ENCODE measurements around the gene KLK14. TPM values are rescaled to one million over a fixed set of nuclear protein-coding genes. Genes with fewer than 3 reads are reported as not detected.

Gene KLK14
- total RNA-seq, 3 donors from 2014 or later, result 0.41 TPM; not detected in 2

DNA sequence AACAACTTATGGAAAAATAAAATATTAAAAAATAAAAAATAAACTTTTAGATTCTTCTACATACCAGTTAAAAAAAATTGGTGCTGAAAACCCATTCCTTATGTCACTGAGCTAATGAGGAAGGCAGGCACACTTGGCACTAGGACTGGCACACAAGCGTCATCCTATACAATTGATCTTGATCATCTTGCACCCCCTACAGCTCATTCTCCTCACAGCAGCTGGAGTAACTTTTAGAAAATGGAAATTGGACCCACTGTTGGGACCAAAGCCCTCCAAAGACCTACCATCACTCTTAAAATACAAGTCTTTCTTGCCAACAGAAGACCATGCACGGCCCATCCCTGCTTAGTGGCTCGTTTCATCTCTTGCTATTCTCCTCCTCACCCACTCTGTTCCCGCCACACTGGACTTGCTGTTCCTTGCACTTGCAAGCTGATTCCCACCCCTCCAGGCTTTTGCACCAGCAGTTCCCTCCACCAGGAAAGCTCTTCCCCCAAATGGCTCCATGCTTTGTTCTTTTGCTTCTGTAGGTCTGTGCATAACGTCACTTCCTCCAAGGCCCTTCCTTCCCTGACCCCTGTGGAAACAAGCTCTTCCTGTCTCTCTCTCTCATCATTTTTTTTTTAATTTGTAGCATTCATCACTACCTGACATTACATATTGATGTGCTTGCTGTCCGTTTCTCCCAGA, 13.9 kb upstream of the KLK14 start:
- no peak for ATAC-seq
- intact Hi-C loops (cut with DNase I, micrococcal nuclease), result no loop called here

DNA sequence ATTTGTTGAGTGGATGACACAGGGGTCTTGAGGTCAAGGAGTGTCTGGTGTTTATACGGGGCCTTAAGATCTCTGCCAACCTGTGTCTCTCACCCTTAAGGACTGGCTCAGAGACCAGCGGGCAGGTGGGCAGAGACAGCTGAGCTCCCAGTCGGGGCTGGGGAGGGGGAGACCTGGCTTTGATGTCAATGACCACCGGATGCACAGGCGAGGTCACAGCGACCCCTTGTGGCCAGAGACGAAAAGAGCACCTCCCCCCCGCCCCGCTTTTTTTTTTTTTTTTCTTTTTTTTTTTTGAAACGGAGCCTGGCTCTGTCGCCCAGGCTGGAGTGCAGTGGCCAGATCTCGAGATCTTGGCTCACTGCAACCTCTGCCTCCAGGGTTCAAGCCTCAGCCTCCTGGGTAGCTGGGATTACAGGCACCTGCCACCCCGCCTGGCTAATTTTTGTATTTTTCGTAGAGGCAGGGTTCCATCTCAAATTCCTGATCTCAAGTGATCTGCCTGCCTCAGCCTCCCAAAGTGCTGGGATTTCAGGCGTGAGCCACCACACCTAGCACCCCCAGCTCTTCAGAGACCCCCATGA, 12.1 kb upstream of the KLK14 start:
- TF ChIP-seq CTCF (IDR thresholded peaks at IDR 0.05), result no peak

More for the DNA sequence above, 13.9 kb upstream of the KLK14 start:
- H3K4me1 ChIP-seq (ENCODE audit: low read depth), result peaks cover 2% of the 10 kb centered on the region
- H3K4me3 ChIP-seq, result no peak overlapping the region
- no peaks in the 10 kb centered on the region for H3K36me3 ChIP-seq (ENCODE audit: low read depth)
- no peaks in the 10 kb centered on the region for H3K9me3 ChIP-seq
- no peak for TF ChIP-seq CTCF (IDR thresholded peaks at IDR 0.05)
- no peak for DNase-seq

GRCh38 chr19:51093510-51094345, 11.0 kb upstream of the KLK14 start:
- Histone ChIP-seq H3K4me1 (ENCODE audit: low read depth) (peaks cover 2% of the 10 kb centered on the region), H3K36me3 (ENCODE audit: low read depth) (no peaks in the 10 kb centered on the region), H3K9me3 (no peaks in the 10 kb centered on the region), H3K4me3 (no peak overlapping the region)
- ATAC-seq (no peak), DNase-seq (no peak)
- intact Hi-C loops (cut with DNase I, micrococcal nuclease), result no loop called here
- TF ChIP-seq CTCF (IDR thresholded peaks at IDR 0.05), result no peak

More for the DNA sequence above, 12.1 kb upstream of the KLK14 start:
- no peak for ATAC-seq
- Histone ChIP-seq H3K9me3 (no peaks in the 10 kb centered on the region), H3K4me1 (ENCODE audit: low read depth) (peaks cover 2% of the 10 kb centered on the region), H3K36me3 (ENCODE audit: low read depth) (no peaks in the 10 kb centered on the region), H3K4me3 (no peak overlapping the region)
- DNase-seq, result no peak
- intact Hi-C loops (cut with DNase I, micrococcal nuclease), result no loop called here

- TF ChIP-seq CTCF (IDR thresholded peaks at IDR 0.05), result no peak
- H3K36me3 ChIP-seq (ENCODE audit: low read depth), result no peaks in the 10 kb centered on the region
- DNase-seq (no peak), ATAC-seq (no peak)
- H3K4me3 ChIP-seq, result no peak overlapping the region
- H3K4me1 ChIP-seq (ENCODE audit: low read depth), result peaks cover 2% of the 10 kb centered on the region
- H3K9me3 ChIP-seq, result no peaks in the 10 kb centered on the region
- intact Hi-C loops (cut with DNase I, micrococcal nuclease), result no loop called here
Measured at GRCh38 chr19:51093101-51093500, 10.4 kb upstream of the KLK14 start.

- intact Hi-C loops (cut with DNase I, micrococcal nuclease), result no loop called here
- no peak for TF ChIP-seq CTCF (IDR thresholded peaks at IDR 0.05)
- DNase-seq (no peak), ATAC-seq (peak; percentile 31)
- Histone ChIP-seq H3K4me1 (ENCODE audit: low read depth) (peaks cover 2% of the 10 kb centered on the region), H3K36me3 (ENCODE audit: low read depth) (no peaks in the 10 kb centered on the region), H3K9me3 (no peaks in the 10 kb centered on the region), H3K4me3 (no peak overlapping the region)
Measured at GRCh38 chr19:51091895-51092873, 9.5 kb upstream of the KLK14 start.

Measured in mucosa of descending colon (tissue), 3 donors.